Frontal cortex (tissue), 4 donors: Measurements from ENCODE around the gene RACGAP1. TPM values are rescaled to one million over a fixed set of nuclear protein-coding genes. Genes with fewer than 3 reads are reported as not detected.

ENCODE experiments used
- DNase-seq, 2 donors: peaks; one replicate each; pipeline ENCODE4 v3.0.0; 2012; ENCODE audit warnings: low spot score in 2 of 2
- FAIRE-seq: peaks from 2 replicates; lab custom pipeline; 2012; peaks lifted over from hg19 to GRCh38; lab: Jason Lieb, UNC
- total RNA-seq: library from RNA; depleted of rRNA; stranded (reverse); fragments of >200 nt; gene quantifications from one replicate; pipeline ENCODE4 v1.2.3, GENCODE V29; 2014
- donor health status: control.
- donor health status: control.
- donor health status: control.

RACGAP1 gene, protein sequence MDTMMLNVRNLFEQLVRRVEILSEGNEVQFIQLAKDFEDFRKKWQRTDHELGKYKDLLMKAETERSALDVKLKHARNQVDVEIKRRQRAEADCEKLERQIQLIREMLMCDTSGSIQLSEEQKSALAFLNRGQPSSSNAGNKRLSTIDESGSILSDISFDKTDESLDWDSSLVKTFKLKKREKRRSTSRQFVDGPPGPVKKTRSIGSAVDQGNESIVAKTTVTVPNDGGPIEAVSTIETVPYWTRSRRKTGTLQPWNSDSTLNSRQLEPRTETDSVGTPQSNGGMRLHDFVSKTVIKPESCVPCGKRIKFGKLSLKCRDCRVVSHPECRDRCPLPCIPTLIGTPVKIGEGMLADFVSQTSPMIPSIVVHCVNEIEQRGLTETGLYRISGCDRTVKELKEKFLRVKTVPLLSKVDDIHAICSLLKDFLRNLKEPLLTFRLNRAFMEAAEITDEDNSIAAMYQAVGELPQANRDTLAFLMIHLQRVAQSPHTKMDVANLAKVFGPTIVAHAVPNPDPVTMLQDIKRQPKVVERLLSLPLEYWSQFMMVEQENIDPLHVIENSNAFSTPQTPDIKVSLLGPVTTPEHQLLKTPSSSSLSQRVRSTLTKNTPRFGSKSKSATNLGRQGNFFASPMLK
- 26.5 TPM for total RNA-seq

DNA sequence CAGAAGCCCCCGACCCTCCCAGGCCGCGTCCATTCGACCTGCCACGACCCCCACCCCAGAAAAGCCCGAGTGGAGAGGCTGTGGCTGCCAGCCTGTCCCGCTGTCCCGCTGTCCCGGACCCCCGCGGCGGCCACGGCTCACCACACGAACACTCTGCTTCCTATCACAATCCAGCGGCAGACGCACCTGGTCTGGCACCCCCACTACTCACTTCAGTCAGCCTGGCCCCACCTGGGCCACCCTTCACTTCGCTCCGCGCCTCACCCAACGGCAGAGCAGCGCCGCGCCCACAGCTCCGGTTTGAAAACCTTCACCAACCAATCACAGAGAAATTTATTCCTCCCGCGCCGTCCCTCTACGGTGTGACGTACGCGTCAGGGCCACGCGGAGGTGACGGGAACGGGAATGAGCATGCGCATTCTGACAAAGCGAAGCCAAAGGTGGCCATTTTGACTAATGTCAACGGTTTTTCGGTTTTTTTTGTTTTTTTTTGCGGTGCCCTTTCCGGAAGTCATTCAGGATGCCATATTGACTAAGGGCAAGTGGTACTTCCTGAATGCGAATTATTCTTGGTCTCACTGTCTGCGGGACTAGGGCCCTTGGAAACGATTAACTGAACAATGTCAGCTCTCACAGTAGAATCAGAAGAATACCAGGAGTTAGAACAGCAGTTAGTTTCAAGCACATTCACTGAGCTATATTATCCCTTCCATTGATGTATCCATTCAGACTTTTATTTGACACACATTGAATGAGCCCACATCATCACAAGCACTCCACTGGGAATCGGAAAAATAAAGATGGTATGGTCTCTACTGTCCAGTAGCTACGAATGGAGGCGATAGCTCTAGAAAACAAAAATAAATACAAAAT is at the start of gene RACGAP1:
Gene RACGAP1 (minus strand): TSS at position 308 of the 873 bp plus-strand sequence. CDS start 8,779 bp downstream, outside the sequence.
- DNase-seq (peak; percentile 91 to 96), FAIRE-seq (peak; percentile 86)

DNA sequence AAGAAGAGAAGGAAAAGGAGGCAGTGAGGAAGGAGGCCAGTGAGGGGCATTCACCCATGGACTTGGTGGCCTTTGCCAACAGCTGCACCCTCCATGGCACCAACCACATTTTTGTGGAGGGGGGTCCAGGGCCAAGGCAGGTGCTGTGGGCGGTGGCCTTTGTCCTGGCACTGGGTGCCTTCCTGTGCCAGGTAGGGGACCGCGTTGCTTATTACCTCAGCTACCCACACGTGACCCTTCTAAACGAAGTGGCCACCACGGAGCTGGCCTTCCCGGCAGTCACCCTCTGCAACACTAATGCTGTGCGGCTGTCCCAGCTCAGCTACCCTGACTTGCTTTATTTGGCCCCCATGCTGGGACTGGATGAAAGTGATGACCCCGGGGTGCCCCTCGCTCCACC is 48.4 kb upstream of the RACGAP1 start:
- DNase-seq (no peak), FAIRE-seq (no peak)

DNA sequence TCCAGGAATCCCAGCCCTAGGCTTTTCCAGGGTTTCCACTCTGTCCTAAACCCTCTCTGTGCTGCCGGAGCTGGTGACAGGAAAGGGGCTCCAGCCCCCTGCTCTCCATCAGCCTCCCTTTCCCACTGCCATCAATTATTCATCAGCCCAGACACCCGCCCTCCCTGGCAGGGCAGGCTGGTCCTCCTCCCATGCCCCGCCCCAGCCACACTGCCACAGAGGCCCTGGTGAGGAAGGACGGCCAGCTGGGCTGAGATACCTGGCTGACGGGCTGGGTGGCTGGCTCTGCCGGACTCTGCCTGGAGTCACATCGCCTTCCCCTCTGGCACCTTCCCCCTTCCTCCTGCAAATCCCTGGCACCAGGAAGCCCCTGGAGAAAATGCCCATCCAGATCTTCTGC is 47.9 kb upstream of the RACGAP1 start:
- FAIRE-seq (no peak), DNase-seq (no peak)

DNA sequence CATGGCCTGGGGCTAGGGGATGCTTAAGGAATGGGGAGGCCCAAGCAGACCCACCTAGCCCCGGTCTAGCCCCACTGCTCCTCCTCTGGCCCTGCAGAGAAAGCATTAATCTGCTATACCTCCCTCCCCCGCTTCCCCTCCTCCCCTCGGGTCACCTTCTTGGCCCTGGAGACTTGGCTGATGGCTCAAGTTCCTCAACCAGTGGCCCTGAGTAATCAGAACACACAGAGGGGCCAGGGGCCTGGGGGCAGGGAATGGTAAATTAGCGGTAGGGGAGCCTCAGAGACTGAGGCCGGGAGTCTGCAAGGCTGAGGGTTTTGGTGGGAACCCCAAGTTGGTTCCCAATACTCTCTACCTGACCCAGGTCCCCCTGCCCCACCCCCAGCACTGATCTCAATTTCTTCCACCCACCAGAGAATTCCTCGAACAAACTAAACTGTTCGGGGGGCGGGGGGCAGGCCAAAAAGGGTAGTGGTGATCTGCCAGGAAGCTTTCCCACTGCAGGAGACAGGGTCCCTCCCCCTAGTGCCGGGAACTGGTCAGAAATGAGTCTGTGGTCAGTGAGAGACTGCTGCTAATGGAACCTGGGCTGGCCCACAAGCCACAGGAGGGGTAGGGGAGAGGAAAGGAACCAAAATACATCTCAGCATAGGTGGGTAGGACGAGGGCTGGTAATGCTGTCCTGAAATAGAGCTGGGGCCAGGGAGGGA is 47.1 kb upstream of the RACGAP1 start:
- DNase-seq = no peak
- no peak for FAIRE-seq

DNA sequence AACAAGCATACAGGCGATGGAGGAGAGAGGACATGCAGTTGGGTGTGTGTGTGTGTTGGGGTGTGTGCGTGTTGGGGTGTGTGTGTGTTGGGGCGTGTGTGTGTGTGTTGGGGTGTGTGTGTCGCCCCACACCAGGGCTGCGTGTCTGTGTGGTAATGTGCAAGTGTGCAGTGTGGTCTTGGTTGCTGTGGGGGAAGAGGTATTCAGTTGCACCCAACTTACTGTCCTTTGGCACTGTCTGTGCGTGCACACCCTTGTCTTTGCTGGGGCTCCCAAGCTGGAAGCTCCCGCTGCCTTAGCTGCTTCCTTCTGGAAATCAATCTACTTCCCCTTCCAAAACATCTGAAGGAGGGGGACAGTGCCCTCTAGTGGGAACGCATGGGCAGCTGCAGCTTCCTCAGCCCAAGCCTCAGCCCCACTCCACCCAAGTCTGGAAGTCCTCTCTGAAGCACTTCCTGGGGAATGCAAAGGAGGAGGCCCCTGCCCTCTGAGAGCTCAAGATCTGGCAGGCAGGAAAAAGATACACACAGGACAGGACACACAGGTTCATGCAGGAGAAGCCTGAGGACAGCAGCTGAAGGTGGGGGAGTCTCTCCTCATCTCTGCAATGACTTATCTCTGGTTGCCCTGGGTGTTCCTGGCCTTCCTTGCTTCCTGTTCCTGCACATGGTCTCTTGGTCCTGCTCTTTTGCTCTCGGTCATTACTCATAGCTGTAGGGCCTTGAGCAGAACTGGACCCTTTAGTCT is 45.2 kb upstream of the RACGAP1 start:
- DNase-seq (peak in 1 of 2 donors; percentile 77), FAIRE-seq (no peak)

DNA sequence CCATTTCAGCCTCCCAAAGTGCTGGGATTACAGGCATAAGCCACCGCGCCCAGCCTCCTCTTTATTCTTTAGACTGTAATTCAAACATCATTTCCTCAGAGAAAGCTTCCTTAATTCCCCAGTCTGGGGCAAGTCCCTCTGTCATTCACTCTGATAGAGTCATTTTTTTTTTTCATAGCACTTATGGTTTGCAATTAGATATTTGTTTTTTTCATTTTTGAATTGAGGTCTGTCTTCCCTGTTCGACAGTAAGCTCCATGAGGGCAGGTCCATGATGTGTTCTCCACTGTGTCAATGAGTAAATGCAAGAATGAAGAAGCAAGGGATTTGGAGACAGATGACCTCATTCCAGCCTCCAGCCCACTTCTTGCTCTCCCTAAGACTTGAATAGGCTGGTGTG is 44.2 kb upstream of the RACGAP1 start:
- FAIRE-seq (no peak), DNase-seq (no peak)

DNA sequence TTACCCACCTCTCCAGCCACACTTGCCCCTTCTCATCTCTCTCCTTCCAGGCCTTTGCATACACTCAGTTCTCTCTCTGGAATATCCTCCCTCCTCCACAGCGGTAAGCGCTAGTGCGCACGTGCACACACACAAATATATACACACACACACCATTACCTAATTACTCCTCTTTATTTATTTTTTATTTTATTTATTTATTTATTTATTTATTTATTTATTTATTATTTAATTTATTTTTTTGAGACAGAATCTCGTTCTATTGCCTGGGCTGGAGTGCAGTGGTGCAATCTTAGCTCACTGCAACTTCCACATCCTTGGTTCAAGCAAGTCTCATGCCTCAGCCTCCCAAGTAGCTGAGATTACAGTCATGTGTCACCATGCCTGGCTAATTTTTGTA is 43.8 kb upstream of the RACGAP1 start:
- DNase-seq = no peak
- FAIRE-seq = no peak

DNA sequence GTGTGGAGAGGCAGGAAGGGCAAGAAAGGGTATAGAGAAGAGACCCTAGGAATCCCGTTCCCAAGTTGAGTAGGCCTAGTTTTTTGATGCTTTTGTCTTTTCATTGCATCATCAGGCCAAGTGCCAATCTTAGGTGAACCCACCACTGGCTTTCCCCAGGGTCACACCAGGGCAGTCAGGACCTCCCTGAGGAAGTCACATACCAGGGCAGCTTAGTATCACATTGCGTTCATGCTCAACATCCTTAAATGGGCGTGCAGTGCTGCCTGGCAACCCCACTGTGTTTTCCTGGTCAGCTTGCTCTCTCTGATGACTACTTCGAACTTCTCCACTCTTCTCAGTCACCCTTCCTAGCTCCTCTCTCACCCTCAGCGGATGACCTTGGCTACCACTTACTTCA is 41.1 kb upstream of the RACGAP1 start:
- FAIRE-seq (no peak), DNase-seq (no peak)

DNA sequence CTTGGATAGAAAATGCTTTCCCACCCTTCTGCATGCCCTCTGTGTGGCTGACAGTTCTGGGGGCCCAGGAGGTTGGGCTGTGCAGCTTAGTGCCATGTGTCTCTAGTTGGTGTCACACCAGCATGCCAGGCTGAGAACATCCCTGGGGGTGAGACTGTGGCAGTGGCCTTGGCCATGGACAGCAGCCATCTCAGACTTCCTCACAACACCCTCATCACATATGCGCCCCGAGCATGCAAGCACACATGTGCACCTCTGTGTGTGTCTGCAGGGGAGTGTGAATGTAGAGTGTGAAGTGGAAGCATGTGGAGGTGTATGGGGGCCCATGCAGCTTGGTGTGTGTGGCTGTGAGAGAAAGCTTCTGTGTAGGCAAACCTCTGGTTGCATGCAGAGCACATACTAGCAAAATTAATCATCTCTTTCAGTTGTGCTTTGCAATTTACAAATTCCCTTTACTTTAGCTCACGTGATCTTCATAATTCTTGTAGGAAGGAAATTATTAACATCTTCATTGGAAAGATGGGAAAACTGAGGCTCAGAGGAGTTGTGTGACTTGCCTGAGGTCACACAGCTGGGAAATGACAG is 40.5 kb upstream of the RACGAP1 start:
- no peak for DNase-seq
- FAIRE-seq = no peak

DNA sequence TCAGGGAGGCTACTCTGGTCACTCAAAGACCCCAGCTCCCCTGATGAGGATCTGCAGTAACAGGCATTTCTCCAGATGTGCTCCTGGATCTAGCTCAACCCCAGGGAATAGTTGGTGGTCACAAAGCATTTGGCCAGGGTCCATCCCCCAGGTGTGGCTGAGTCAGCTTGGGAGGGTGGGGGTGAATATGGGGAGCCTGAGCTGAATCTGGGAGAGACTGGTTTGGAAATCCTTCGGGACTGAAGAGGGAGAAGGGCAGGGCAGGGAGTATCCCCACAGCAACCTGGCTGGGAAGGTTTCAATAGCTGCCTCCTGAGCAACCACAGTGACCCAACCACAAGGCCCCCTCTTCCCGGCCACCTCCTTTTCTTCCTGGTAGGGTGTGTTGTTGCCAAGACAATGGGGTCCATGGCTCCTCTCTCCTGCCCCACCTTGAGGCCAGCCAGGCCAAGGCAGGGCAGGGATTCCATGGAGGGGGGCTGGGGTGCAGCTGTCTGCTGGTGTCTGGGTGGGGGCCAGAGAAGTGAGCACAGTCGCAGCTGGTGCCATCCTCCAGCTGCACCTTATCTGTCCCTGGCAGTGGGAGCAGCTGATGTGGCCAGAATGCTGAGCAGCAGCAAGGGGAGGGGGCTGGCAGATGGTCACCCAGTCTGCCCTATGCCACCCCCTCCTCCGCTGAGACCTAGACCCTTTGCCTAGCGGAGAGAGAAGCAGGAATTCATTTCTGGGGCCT is 37.6 kb upstream of the RACGAP1 start:
- FAIRE-seq (no peak), DNase-seq (no peak)

DNA sequence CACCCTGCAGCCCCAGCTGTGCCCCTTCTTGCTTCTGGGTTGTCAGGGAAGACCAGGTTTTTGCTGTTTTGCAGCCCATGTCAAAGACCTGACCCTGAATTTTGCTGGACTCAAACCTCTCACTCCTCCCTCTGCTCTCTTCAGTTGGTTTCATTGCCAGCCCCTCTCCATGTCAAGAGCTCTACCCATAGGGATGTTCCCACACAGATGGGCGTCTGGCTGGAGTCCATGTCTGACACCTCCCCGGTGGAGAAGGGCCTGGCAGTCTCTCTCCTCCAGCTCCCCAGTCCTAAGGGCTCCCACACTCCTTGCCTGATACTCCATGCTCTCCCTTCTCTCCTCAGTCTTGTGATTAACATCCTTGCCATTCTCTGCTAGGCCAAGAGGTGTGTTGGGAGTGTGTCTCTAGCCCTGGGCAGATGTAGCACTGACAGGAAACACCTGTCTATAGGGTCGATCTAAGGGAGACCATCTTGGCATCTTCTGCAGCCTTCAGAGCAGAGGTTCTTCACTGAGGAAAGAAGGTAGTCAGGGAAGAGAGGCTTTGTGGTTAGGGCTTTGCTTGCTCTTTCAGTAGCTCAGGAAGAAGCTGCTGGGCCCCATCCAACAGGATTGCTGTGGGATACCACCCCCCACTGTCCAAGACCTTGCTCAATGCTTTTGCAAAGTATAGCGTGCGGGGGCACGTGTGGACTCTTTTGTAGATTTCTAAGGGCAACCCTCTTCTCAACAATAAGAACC is 36.8 kb upstream of the RACGAP1 start:
- DNase-seq (no peak), FAIRE-seq (no peak)

DNA sequence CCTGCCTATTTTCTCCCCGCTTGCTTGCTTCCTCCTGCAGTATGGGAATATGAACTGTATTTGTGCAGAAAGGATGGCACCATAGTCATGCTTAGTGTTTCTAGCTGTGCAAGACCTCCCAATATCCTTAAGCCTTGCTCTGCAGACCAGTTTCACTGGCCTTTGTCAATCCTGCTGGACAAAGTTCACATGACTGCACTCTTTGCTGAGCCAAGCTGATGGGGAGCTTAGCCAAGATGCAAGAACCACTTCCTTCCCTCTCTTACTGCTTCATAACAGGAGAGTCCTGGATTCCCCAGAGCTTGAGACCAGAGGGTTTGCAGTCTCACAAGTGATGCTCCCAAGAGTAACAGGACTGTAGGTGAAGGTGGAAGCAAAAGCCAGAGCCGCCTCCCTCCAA is 35.9 kb upstream of the RACGAP1 start:
- FAIRE-seq (no peak), DNase-seq (no peak)

DNA sequence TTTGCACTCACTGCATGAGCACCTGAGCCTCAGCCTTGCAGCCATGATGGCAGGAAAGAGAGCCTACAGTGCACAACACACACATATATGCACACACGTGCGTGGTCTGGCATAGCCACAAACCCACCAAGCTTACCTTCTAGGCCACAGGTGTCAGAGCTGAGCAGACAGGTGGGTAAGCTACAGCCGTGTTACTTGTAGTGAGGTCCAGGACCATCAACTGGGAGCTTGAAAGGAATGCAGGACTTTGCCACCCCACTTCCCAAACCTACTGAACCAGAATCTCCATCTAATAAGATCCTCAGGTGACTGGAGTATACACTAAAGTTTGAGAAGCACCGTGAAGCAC is 34.8 kb upstream of the RACGAP1 start:
- DNase-seq = no peak
- no peak for FAIRE-seq

DNA sequence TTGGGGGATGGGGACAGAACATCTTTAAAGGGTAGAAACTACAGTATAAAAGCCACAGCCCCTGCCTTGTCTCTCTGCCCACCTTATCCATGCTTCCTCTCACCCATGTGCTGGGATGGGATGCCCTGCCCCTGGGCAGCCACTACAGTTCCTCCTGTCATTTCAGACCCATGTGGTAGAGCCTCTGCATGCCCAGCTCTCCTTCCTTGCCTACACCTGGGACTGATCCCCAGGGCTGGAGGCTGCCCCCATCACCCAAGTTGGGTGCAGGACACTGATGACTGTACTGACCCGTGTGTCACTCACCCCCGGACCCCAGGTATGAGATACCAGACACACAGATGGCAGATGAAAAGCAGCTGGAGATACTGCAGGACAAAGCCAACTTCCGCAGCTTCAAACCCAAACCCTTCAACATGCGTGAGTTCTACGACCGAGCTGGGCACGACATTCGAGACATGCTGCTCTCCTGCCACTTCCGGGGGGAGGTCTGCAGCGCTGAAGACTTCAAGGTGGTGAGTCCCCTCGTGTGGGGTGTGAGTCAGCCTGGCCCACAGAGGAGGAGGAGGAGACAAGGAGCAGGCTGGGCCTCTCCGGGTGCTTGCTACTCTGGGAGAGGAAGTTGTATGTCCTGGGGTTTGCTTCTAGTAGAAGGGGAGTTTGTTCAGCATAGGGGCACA is 34.3 kb upstream of the RACGAP1 start:
- DNase-seq (no peak), FAIRE-seq (no peak)

DNA sequence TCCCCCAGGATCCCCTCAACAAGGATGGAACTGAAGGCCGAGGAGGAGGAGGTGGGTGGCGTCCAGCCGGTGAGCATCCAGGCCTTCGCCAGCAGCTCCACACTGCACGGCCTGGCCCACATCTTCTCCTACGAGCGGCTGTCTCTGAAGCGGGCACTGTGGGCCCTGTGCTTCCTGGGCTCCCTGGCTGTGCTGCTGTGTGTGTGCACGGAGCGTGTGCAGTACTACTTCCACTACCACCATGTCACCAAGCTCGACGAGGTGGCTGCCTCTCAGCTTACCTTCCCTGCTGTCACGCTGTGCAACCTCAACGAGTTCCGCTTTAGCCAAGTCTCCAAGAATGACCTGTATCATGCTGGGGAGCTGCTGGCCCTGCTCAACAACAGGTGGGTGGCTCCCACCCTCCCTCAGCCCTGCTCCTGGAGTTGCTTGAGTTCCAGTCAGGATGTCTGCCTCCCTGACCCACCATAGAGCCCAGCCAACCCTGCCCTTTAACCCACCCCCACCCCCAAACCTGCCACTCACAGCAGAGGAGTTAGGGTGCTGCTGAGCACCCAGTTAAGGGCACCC is 33.5 kb upstream of the RACGAP1 start:
- FAIRE-seq (no peak), DNase-seq (no peak)

DNA sequence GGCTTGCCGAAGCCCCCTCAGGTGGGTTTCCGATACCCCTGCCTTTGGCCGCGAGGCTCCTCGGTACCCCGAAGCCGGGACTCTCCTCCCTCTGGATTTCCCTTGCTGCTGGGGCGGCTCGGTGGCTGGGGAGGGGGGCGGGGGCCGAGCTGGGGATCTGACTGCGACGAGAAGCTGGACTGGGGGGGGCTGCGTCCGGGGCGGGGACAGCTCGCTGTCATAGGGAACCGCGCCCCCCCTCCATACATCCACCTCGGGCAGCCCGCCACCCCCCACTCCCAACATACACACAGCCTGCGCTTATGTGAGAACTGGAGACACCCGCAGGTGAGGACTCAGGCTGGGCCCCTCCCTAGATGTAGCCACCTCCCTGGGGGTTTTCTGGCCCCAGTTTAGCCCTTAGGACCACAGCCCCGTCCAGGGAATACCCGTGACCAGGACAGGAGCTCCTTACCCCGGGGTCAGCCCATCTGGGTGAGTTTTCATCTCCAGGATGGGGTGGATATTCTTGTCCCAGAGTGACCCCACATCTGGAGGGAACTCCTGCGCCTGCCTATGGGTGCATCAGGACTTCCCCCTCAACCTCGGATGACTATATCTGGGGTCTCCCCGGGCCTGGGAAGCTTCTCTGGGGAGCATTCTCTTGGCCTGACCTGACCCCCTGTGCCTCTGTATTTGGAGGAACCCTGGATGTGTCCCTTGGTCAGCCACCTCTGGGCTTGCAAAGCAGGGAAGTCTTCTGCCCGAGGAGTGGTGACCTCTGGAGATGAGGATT is 32.8 kb upstream of the RACGAP1 start:
- no peak for DNase-seq

More for the DNA sequence above, 32.8 kb upstream of the RACGAP1 start:
- FAIRE-seq = no peak
